GM23338 (cell line): Measurements from ENCODE around the gene PPP6R3. TPM values are rescaled to one million over a fixed set of nuclear protein-coding genes. Genes with fewer than 3 reads are reported as not detected.

Experiments
- ATAC-seq: fragments of 200-7000 bp; cut with Tn5 transposase; 3 replicates; pipeline ENCODE4 v1.9.1; 2020
- DNase-seq: peaks from one replicate; pipeline ENCODE4 v3.0.0-alpha.2; 2015; ENCODE audit warnings: low spot score
- H2AFZ ChIP-seq: fragments of 200-600 bp; sonication (generic); 2 replicates; pipeline ENCODE4 v1.8.0; 2016; ENCODE audit warnings: antibody characterized with exemption, mild to moderate bottlenecking, moderate library complexity
- H3F3A ChIP-seq: fragments of 200-600 bp; sonication (generic); replicated peaks from 2 replicates; pipeline ENCODE4 v1.8.0; 2017; ENCODE audit warnings: antibody characterized with exemption, mixed run types, low read depth
- H3K27ac ChIP-seq: fragments of 200-600 bp; sonication (generic); 2 replicates; pipeline ENCODE4 v1.6.1; 2016; ENCODE audit warnings: low read depth
- H3K27me3 ChIP-seq: fragments of 200-600 bp; sonication (generic); 2 replicates; pipeline ENCODE4 v1.8.0; 2016; ENCODE audit warnings: mild to moderate bottlenecking, mixed run types, moderate library complexity; ENCODE audit not compliant: insufficient read depth
- H3K36me3 ChIP-seq: fragments of 200-600 bp; sonication (generic); 2 replicates; pipeline ENCODE4 v1.8.0; 2016; ENCODE audit warnings: mild to moderate bottlenecking; ENCODE audit not compliant: insufficient read depth
- H3K4me1 ChIP-seq: fragments of 200-600 bp; sonication (generic); 2 replicates; pipeline ENCODE4 v1.8.0; 2016; ENCODE audit warnings: mild to moderate bottlenecking, moderate library complexity; ENCODE audit not compliant: insufficient read depth
- H3K4me2 ChIP-seq: fragments of 200-600 bp; sonication (generic); 2 replicates; pipeline ENCODE4 v1.7.1; 2017; ENCODE audit warnings: mixed run types
- H3K4me3 ChIP-seq: fragments of 200-600 bp; sonication (generic); 2 replicates; pipeline ENCODE4 v1.6.1; 2016; ENCODE audit warnings: mixed run types
- H3K79me2 ChIP-seq: fragments of 200-600 bp; sonication (generic); replicated peaks from 2 replicates; pipeline ENCODE4 v1.8.0; 2017; ENCODE audit warnings: mild to moderate bottlenecking; ENCODE audit not compliant: insufficient read depth
- H3K9me2 ChIP-seq: fragments of 200-600 bp; sonication (generic); 2 replicates; pipeline ENCODE4 v1.8.0; 2017; ENCODE audit not compliant: insufficient read depth
- H4K20me1 ChIP-seq: fragments of 200-600 bp; sonication (generic); replicated peaks from 2 replicates; pipeline ENCODE4 v1.8.0; 2017; ENCODE audit warnings: mild to moderate bottlenecking; ENCODE audit not compliant: insufficient read depth
- H3K27ac Mint-ChIP-seq: 2 replicates; pipeline ENCODE4 v1.8.0; 2020; ENCODE audit warnings: inconsistent platforms, mild to moderate bottlenecking, moderate library complexity, mixed read lengths
- H3K27me3 Mint-ChIP-seq: 3 replicates; pipeline ENCODE4 v1.8.0; 2022; ENCODE audit warnings: low read depth, mild to moderate bottlenecking, moderate library complexity, mixed read lengths, inconsistent platforms; ENCODE audit not compliant: insufficient read depth, poor library complexity
- H3K36me3 Mint-ChIP-seq: 3 replicates; pipeline ENCODE4 v1.8.0; 2021; ENCODE audit warnings: low read depth, mild to moderate bottlenecking, inconsistent platforms, moderate library complexity, mixed read lengths
- H3K4me1 Mint-ChIP-seq: 3 replicates; pipeline ENCODE4 v1.8.0; 2020; ENCODE audit warnings: mild to moderate bottlenecking, inconsistent platforms, mixed read lengths
- H3K4me3 Mint-ChIP-seq: 3 replicates; pipeline ENCODE4 v1.8.0; 2021; ENCODE audit warnings: moderate library complexity, mild to moderate bottlenecking, inconsistent platforms, mixed read lengths
- H3K9me3 Mint-ChIP-seq: 3 replicates; pipeline ENCODE4 v1.8.0; 2020; ENCODE audit warnings: moderate library complexity, mild to moderate bottlenecking, inconsistent platforms, mixed read lengths
- CREB1 ChIP-seq: fragments of 250-450 bp; sonication (Bioruptor Pico); IDR thresholded peaks from 2 replicates; pipeline ENCODE4 v1.5.0; 2020; ENCODE audit warnings: low read depth, mild to moderate bottlenecking, moderate library complexity
- EZH2 ChIP-seq: fragments of 200-600 bp; sonication (generic); IDR thresholded peaks from one replicate; pipeline ENCODE4 v1.8.0; 2017; ENCODE audit warnings: antibody characterized with exemption, mild to moderate bottlenecking, low read depth; ENCODE audit not compliant: unreplicated experiment
- EZH2phosphoT487 ChIP-seq: fragments of 200-600 bp; sonication (generic); IDR thresholded peaks from one replicate; pipeline ENCODE4 v1.8.1; 2018; ENCODE audit warnings: antibody characterized with exemption; ENCODE audit not compliant: unreplicated experiment
- JUNB ChIP-seq: IDR thresholded peaks from one replicate; pipeline ENCODE4 v1.6.1; 2016; ENCODE audit warnings: antibody characterized with exemption; ENCODE audit not compliant: unreplicated experiment
- NANOG ChIP-seq: IDR thresholded peaks from 2 replicates; pipeline ENCODE4 v1.6.1; 2016; ENCODE audit warnings: antibody characterized with exemption, borderline replicate concordance
- POLR2AphosphoS5 ChIP-seq: IDR thresholded peaks from 2 replicates; pipeline ENCODE4 v1.6.1; 2016; ENCODE audit warnings: antibody characterized with exemption, low read depth
- STAT1 ChIP-seq: IDR thresholded peaks from one replicate; pipeline ENCODE4 v1.6.1; 2016; ENCODE audit warnings: antibody characterized with exemption; ENCODE audit not compliant: unreplicated experiment
- ZNF331 ChIP-seq: fragments of 250-450 bp; sonication (Bioruptor Pico); IDR thresholded peaks from 2 replicates; pipeline ENCODE4 v1.5.0; 2020; ENCODE audit warnings: low read depth, mild to moderate bottlenecking, moderate library complexity
- polyA plus RNA-seq: library from polyadenylated mRNA; unstranded; fragments of >200 nt; fragmentation: Nextera tagmentation; extraction: Ambion mirVana; gene quantifications from 2 replicates; pipeline ENCODE4 v1.2.1, GENCODE V29; 2016
- total RNA-seq: library from RNA; depleted of rRNA; stranded (reverse); fragments of >200 nt; shearing (Covaris generic); gene quantifications from 2 replicates; pipeline ENCODE4 v1.2.3, GENCODE V29; 2014
- TF ChIP-seq, protein P1 (sequence below): IDR thresholded peaks from 2 replicates; pipeline ENCODE4 v1.6.1; 2016; ENCODE audit warnings: antibody characterized with exemption
- TF ChIP-seq, protein P2 (sequence below), 2 experiments: fragments of 200-600 bp in 1 of 2; sonication (generic) in 1 of 2; conservative IDR thresholded peaks; 2 replicates each; pipeline versions ENCODE4 v1.5.1 to v1.6.1; 2016 to 2017; ENCODE audit warnings: antibody characterized with exemption in 2 of 2, low read depth in 2 of 2, mild to moderate bottlenecking in 2 of 2, moderate library complexity in 1 of 2
- TF ChIP-seq, protein P3 (sequence below): fragments of 250-450 bp; sonication (Bioruptor Pico); IDR thresholded peaks from 2 replicates; pipeline ENCODE4 v1.5.0; 2020; ENCODE audit warnings: mild to moderate bottlenecking, moderate library complexity
- TF ChIP-seq, protein P4 (sequence below): IDR thresholded peaks from one replicate; pipeline ENCODE4 v1.6.1; 2018; ENCODE audit warnings: antibody characterized with exemption; ENCODE audit not compliant: unreplicated experiment

The PPP6R3 gene
- total and polyA plus RNA-seq, 2 experiments from 2014 or later = 170 to 268 TPM

DNA sequence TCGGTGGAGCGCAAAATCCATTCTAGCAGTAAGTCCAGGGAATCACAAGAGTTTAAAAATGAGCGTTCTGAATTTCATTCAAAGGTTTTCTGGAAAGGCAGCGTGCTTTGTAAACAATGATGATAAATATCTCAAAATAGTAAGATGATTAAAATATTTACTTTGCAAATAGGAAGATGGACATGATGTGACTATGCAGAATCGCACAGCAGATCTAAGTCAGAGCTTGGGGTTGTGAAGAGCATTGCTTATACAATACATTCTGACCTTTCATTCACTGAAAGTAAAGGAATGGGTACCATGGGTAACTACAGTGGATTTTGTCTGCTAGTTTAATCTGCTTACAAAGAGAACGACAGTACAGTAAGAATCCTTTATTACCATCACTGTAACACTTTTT, 77.5 kb downstream of the PPP6R3 start:
- H3K36me3 Mint-ChIP-seq = peaks cover 50% of the 10 kb centered on the region

More for the DNA sequence above, 77.5 kb downstream of the PPP6R3 start:
- Mint-ChIP-seq H3K27ac (no peak overlapping the region; the same call in 1 of the 2 replicates), H3K4me3 (no peak overlapping the region), H3K4me1 (peaks cover 80% of the 10 kb centered on the region), H3K9me3 (no peaks in the 10 kb centered on the region; the same call in 2 of the 3 replicates), H3K27me3 (peaks cover 15% of the 10 kb centered on the region)
- Histone ChIP-seq H3K4me2 (no peak overlapping the region), H3K79me2 (peaks cover 99% of the 10 kb centered on the region), H3K4me3 (no peak overlapping the region), H3K36me3 (peaks cover 8% of the 10 kb centered on the region; the same call in 1 of the 2 replicates), H3F3A (0 out of 2 replicates have a peak, but pooled peaks cover 6% of the 10 kb centered on the region), H3K27ac (no peak overlapping the region), H3K9me2 (peaks cover 7% of the 10 kb centered on the region; the same call in 1 of the 2 replicates), H2AFZ (no peak overlapping the region), H3K27me3 (no peaks in the 10 kb centered on the region), H4K20me1 (peaks cover 61% of the 10 kb centered on the region), H3K4me1 (peaks cover 78% of the 10 kb centered on the region)
- no peak for TF ChIP-seq POLR2AphosphoS5
- TF ChIP-seq JUNB = no peak
- TF ChIP-seq, protein P1, sequence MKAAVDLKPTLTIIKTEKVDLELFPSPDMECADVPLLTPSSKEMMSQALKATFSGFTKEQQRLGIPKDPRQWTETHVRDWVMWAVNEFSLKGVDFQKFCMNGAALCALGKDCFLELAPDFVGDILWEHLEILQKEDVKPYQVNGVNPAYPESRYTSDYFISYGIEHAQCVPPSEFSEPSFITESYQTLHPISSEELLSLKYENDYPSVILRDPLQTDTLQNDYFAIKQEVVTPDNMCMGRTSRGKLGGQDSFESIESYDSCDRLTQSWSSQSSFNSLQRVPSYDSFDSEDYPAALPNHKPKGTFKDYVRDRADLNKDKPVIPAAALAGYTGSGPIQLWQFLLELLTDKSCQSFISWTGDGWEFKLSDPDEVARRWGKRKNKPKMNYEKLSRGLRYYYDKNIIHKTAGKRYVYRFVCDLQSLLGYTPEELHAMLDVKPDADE = no peak
- TF ChIP-seq, protein P2, sequence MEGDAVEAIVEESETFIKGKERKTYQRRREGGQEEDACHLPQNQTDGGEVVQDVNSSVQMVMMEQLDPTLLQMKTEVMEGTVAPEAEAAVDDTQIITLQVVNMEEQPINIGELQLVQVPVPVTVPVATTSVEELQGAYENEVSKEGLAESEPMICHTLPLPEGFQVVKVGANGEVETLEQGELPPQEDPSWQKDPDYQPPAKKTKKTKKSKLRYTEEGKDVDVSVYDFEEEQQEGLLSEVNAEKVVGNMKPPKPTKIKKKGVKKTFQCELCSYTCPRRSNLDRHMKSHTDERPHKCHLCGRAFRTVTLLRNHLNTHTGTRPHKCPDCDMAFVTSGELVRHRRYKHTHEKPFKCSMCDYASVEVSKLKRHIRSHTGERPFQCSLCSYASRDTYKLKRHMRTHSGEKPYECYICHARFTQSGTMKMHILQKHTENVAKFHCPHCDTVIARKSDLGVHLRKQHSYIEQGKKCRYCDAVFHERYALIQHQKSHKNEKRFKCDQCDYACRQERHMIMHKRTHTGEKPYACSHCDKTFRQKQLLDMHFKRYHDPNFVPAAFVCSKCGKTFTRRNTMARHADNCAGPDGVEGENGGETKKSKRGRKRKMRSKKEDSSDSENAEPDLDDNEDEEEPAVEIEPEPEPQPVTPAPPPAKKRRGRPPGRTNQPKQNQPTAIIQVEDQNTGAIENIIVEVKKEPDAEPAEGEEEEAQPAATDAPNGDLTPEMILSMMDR (conservative IDR thresholded peaks at IDR 0.05; ENCODE audit: low read depth in 2 of 2) = no peak
- TF ChIP-seq, protein P3, sequence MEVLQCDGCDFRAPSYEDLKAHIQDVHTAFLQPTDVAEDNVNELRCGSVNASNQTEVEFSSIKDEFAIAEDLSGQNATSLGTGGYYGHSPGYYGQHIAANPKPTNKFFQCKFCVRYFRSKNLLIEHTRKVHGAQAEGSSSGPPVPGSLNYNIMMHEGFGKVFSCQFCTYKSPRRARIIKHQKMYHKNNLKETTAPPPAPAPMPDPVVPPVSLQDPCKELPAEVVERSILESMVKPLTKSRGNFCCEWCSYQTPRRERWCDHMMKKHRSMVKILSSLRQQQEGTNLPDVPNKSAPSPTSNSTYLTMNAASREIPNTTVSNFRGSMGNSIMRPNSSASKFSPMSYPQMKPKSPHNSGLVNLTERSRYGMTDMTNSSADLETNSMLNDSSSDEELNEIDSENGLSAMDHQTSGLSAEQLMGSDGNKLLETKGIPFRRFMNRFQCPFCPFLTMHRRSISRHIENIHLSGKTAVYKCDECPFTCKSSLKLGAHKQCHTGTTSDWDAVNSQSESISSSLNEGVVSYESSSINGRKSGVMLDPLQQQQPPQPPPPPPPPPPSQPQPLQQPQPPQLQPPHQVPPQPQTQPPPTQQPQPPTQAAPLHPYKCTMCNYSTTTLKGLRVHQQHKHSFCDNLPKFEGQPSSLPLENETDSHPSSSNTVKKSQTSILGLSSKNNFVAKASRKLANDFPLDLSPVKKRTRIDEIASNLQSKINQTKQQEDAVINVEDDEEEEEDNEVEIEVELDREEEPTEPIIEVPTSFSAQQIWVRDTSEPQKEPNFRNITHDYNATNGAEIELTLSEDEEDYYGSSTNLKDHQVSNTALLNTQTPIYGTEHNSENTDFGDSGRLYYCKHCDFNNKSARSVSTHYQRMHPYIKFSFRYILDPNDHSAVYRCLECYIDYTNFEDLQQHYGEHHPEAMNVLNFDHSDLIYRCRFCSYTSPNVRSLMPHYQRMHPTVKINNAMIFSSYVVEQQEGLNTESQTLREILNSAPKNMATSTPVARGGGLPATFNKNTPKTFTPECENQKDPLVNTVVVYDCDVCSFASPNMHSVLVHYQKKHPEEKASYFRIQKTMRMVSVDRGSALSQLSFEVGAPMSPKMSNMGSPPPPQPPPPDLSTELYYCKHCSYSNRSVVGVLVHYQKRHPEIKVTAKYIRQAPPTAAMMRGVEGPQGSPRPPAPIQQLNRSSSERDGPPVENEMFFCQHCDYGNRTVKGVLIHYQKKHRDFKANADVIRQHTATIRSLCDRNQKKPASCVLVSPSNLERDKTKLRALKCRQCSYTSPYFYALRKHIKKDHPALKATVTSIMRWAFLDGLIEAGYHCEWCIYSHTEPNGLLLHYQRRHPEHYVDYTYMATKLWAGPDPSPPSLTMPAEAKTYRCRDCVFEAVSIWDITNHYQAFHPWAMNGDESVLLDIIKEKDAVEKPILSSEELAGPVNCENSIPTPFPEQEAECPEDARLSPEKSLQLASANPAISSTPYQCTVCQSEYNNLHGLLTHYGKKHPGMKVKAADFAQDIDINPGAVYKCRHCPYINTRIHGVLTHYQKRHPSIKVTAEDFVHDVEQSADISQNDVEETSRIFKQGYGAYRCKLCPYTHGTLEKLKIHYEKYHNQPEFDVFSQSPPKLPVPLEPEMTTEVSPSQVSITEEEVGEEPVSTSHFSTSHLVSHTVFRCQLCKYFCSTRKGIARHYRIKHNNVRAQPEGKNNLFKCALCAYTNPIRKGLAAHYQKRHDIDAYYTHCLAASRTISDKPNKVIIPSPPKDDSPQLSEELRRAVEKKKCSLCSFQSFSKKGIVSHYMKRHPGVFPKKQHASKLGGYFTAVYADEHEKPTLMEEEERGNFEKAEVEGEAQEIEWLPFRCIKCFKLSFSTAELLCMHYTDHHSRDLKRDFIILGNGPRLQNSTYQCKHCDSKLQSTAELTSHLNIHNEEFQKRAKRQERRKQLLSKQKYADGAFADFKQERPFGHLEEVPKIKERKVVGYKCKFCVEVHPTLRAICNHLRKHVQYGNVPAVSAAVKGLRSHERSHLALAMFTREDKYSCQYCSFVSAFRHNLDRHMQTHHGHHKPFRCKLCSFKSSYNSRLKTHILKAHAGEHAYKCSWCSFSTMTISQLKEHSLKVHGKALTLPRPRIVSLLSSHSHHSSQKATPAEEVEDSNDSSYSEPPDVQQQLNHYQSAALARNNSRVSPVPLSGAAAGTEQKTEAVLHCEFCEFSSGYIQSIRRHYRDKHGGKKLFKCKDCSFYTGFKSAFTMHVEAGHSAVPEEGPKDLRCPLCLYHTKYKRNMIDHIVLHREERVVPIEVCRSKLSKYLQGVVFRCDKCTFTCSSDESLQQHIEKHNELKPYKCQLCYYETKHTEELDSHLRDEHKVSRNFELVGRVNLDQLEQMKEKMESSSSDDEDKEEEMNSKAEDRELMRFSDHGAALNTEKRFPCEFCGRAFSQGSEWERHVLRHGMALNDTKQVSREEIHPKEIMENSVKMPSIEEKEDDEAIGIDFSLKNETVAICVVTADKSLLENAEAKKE = no peak
- TF ChIP-seq, protein P4, sequence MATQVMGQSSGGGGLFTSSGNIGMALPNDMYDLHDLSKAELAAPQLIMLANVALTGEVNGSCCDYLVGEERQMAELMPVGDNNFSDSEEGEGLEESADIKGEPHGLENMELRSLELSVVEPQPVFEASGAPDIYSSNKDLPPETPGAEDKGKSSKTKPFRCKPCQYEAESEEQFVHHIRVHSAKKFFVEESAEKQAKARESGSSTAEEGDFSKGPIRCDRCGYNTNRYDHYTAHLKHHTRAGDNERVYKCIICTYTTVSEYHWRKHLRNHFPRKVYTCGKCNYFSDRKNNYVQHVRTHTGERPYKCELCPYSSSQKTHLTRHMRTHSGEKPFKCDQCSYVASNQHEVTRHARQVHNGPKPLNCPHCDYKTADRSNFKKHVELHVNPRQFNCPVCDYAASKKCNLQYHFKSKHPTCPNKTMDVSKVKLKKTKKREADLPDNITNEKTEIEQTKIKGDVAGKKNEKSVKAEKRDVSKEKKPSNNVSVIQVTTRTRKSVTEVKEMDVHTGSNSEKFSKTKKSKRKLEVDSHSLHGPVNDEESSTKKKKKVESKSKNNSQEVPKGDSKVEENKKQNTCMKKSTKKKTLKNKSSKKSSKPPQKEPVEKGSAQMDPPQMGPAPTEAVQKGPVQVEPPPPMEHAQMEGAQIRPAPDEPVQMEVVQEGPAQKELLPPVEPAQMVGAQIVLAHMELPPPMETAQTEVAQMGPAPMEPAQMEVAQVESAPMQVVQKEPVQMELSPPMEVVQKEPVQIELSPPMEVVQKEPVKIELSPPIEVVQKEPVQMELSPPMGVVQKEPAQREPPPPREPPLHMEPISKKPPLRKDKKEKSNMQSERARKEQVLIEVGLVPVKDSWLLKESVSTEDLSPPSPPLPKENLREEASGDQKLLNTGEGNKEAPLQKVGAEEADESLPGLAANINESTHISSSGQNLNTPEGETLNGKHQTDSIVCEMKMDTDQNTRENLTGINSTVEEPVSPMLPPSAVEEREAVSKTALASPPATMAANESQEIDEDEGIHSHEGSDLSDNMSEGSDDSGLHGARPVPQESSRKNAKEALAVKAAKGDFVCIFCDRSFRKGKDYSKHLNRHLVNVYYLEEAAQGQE = no peak
- TF ChIP-seq NANOG = no peak
- no peak for TF ChIP-seq STAT1
- no peak for TF ChIP-seq EZH2phosphoT487
- no peak for TF ChIP-seq CREB1
- TF ChIP-seq EZH2 = no peak
- no peak for TF ChIP-seq ZNF331 (CRISPR knock-in tag)
- ATAC-seq = no peak
- no peak for DNase-seq
